Measurements from ENCODE around the gene USP7. TPM values are rescaled to one million over a fixed set of nuclear protein-coding genes. Genes with fewer than 3 reads are reported as not detected.

The USP7 gene
- total RNA-seq, 1 experiment from 2014 or later, result 125 TPM

GRCh38 chr16:8943966-8944759 is 19.5 kb downstream of the USP7 start:
- H3K4me1 ChIP-seq (ENCODE audit: control insufficient read depth, insufficient read depth, low read length), result peaks cover 31% of the 10 kb centered on the region
- no peak overlapping the region for H3K4me3 ChIP-seq (ENCODE audit: low read depth in 2 of 2, low read length in 2 of 2)
- no peaks in the 10 kb centered on the region for H3K36me3 ChIP-seq (ENCODE audit: control insufficient read depth, insufficient read depth, low read length)
- ChIA-PET CTCF (no interaction called here), POLR2A (no interaction called here)
- no peaks in the 10 kb centered on the region for H3K9me3 ChIP-seq (ENCODE audit: control insufficient read depth, insufficient read depth, low read depth, low read length)
- intact Hi-C loops (cut with micrococcal nuclease; ENCODE audit: unreplicated experiment), result no loop called here
- TF ChIP-seq POLR2AphosphoS5 (IDR thresholded peaks at IDR 0.05; ENCODE audit: low read depth, low read length) (no peak), TCF7L2 (IDR thresholded peaks at IDR 0.05; ENCODE audit: low read depth, low read length) (no peak), CTCF (IDR thresholded peaks at IDR 0.05) (no peak), REST (IDR thresholded peaks at IDR 0.05; ENCODE audit: insufficient read depth in 1 of 2, low read depth in 2 of 2, low read length in 1 of 2) (no peak), SIN3A (IDR thresholded peaks at IDR 0.05; ENCODE audit: borderline replicate concordance, insufficient read depth, low read depth, low read length) (no peak)
- H3K27ac ChIP-seq (ENCODE audit: low read length), result no peak overlapping the region
- in situ Hi-C loops (cut with HindIII; ENCODE audit: low pct_unique_long_range_greater_than_20kb, low sequenced_read_pairs), result no loop called here
- no peaks in the 10 kb centered on the region for H3K27me3 ChIP-seq (ENCODE audit: control insufficient read depth, insufficient read depth, low read length)
- ATAC-seq (no peak), DNase-seq (ENCODE audit: low read depth, low spot score) (no peak)
- TSS peak; percentile 2 for BruUV-seq (replicated peaks)

- ATAC-seq, result no peak
- no peak overlapping the region for H3K4me3 ChIP-seq (ENCODE audit: low read depth in 2 of 2, low read length in 2 of 2)
- ChIA-PET POLR2A (no interaction called here), CTCF (no interaction called here)
- TF ChIP-seq CTCF (IDR thresholded peaks at IDR 0.05) (no peak), POLR2AphosphoS5 (IDR thresholded peaks at IDR 0.05; ENCODE audit: low read depth, low read length) (no peak), SIN3A (IDR thresholded peaks at IDR 0.05; ENCODE audit: borderline replicate concordance, insufficient read depth, low read depth, low read length) (no peak), REST (IDR thresholded peaks at IDR 0.05; ENCODE audit: insufficient read depth in 1 of 2, low read depth in 2 of 2, low read length in 1 of 2) (no peak), TCF7L2 (IDR thresholded peaks at IDR 0.05; ENCODE audit: low read depth, low read length) (no peak)
- intact Hi-C loops (cut with micrococcal nuclease; ENCODE audit: unreplicated experiment) (no loop called here), in situ Hi-C loops (cut with HindIII; ENCODE audit: low pct_unique_long_range_greater_than_20kb, low sequenced_read_pairs) (no loop called here)
- H3K36me3 ChIP-seq (ENCODE audit: control insufficient read depth, insufficient read depth, low read length), result no peaks in the 10 kb centered on the region
- no peak for DNase-seq (ENCODE audit: low read depth, low spot score)
- no peaks in the 10 kb centered on the region for H3K27me3 ChIP-seq (ENCODE audit: control insufficient read depth, insufficient read depth, low read length)
- H3K27ac ChIP-seq (ENCODE audit: low read length), result no peak overlapping the region
- no TSS peak for BruUV-seq (replicated peaks)
- H3K4me1 ChIP-seq (ENCODE audit: control insufficient read depth, insufficient read depth, low read length), result peaks cover 31% of the 10 kb centered on the region
- H3K9me3 ChIP-seq (ENCODE audit: control insufficient read depth, insufficient read depth, low read depth, low read length), result no peaks in the 10 kb centered on the region
Measured at GRCh38 chr16:8943001-8943763, 20.5 kb downstream of the USP7 start.

Data from Panc1 (cell line).